Heart right ventricle (tissue), 16 donors: Measurements from ENCODE around the gene SCIN. TPM values are rescaled to one million over a fixed set of nuclear protein-coding genes. Genes with fewer than 3 reads are reported as not detected.

ENCODE experiments used
- ATAC-seq, 8 donors: fragments of 200-7000 bp; cut with Tn5 transposase; one replicate each; pipeline ENCODE4 v1.9.1; 2020; ENCODE audit warnings: mild to moderate bottlenecking in 8 of 8, moderate library complexity in 8 of 8, moderate number of reproducible peaks in 1 of 8
- DNase-seq, 2 donors: peaks; one replicate each; pipeline ENCODE4 v3.0.0-alpha.2; 2020
- H3K27ac ChIP-seq, 10 donors: fragments of 200-600 bp; sonication (generic) in 2 of 10; one replicate each; pipeline versions ENCODE4 v1.5.0 to v1.8.0; 2020 to 2022; ENCODE audit warnings: mild to moderate bottlenecking in 3 of 10
- H3K27me3 ChIP-seq, 7 donors: fragments of 200-600 bp; one replicate each; pipeline ENCODE4 v1.8.0; 2021 to 2022; ENCODE audit warnings: mild to moderate bottlenecking in 2 of 7
- H3K36me3 ChIP-seq, 9 donors: fragments of 200-600 bp; sonication (generic) in 1 of 9; one replicate each; pipeline versions ENCODE4 v1.5.0 to v1.8.0; 2020 to 2022; ENCODE audit warnings: mild to moderate bottlenecking in 2 of 9
- H3K4me1 ChIP-seq, 9 donors: fragments of 200-600 bp; sonication (generic) in 1 of 9; one replicate each; pipeline versions ENCODE4 v1.5.0 to v1.8.0; 2020 to 2022; ENCODE audit warnings: mild to moderate bottlenecking in 4 of 9
- H3K4me3 ChIP-seq, 10 donors: fragments of 200-600 bp; sonication (generic) in 2 of 10; one replicate each; pipeline versions ENCODE4 v1.5.0 to v1.8.0; 2020 to 2022; ENCODE audit warnings: mild to moderate bottlenecking in 7 of 10, moderate library complexity in 2 of 10
- H3K9me3 ChIP-seq, 11 donors: fragments of 200-600 bp in 10 of 11; sonication (generic) in 2 of 11; one replicate each; pipeline versions ENCODE4 v1.5.0 to v1.8.0; 2013 to 2022; ENCODE audit warnings: mild to moderate bottlenecking in 2 of 11, control low read depth in 1 of 11, moderate library complexity in 1 of 11
- WGBS, 2 donors: extraction: QIAGEN DNeasy Blood & Tissue Kit; methylation state at CpG; one replicate each; pipeline ENCODE4 v1.1.7; 2013; ENCODE audit warnings: inconsistent platforms in 1 of 2; 5-methylcytosine and 5-hydroxymethylcytosine counted together
- intact Hi-C, 10 donors: fragments of 100-400 bp; cut with DNase I; formaldehyde crosslinking; loops; one replicate each; pipeline versions ENCODE4 v1.11.1 to v1.14.2; 2022
- polyA plus RNA-seq, 2 donors: library from polyadenylated mRNA; stranded (reverse); fragments of 200-250 nt; gene quantifications; one replicate each; pipeline ENCODE4 v1.2.3, GENCODE V29; 2013
- total RNA-seq, 10 donors: library from RNA; stranded (reverse); fragmentation: NEBNext Ultra II Directional in 3 of 10; extraction: Animal tissue kit (Norgen Biotek cat#: 25700) in 3 of 10; gene quantifications; one replicate each; pipeline versions ENCODE4 v1.2.1 to v1.2.4, GENCODE V29; 2021 to 2023
- TF ChIP-seq, protein P1 (sequence below), 9 donors: fragments of 200-600 bp; sonication (generic) in 2 of 9; IDR thresholded peaks; one replicate each; pipeline versions ENCODE4 v1.5.0 to v1.8.0; 2021 to 2022; ENCODE audit warnings: antibody characterized with exemption in 9 of 9, mild to moderate bottlenecking in 5 of 9, moderate library complexity in 1 of 9
- donor health status: Arrhythmogenic right ventricular cardiomyopathy.
- donor health status: ischemic (EF 13 %, LVEDD 7.1; RV severe dilation, severe dysfunction).
- donor health status: healthy with polysubstance abuse.
- donor health status: DM: no; HTN: yes; CAD: no.
- donor health status: DM: no; HTN: no; CAD: no.
- donor health status: ischemic (EF 25% LVEDD 6.9; RV normal size, moderate dysfunction).
- donor health status: ischemic (EF 25% LVEDD 5.7; RV mildly dilated, moderate dysfunction).
- donor health status: healthy.
- donor health status: DM: yes; HTN: yes; CAD: no.
- donor health status: Ischemic cardiomyopathy.
- donor health status: ischemic (EF 35%, LVEDD 5.7; RV mildly dilated, moderate dysfunction).
- donor health status: nonischemic (EF 11% LVEDD 7.7; RV severe dilation, severe dysfunction).
- donor health status: DM: yes; HTN: yes; CAD: no.
- donor health status: PGD.
- donor health status: ischemic (EF 29% LVEDD 5.4; RV normal size, mild dysfunction).
- donor health status: nonischemic (EF 23%, LVEDD 6.1; RV moderate dilation, normal function).

The SCIN gene
- total and polyA plus RNA-seq, 12 donors = 0.01 to 1.5 (median 0.32) TPM; not detected in 3

DNA sequence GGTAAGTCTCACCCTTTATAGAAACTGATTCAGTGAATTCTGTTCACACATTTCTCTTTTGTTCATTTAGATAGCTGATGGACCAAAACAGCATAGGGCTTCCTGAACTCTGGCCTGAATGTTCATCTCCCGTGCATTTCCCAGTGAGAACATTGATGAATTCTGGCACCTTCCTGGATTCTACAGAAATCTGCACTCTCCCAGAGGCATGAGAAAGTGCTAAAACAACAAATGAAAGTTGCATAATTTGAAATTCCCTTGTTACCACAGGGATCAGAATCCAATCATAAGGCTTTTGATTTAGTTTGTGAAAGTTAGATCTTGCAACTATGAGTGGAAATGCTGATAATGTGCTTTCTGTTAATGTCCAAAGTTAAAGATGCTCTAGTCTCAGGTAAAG lies 29.7 kb upstream of the SCIN start:
- Histone ChIP-seq H3K27me3 (no peaks in the 10 kb centered on the region), H3K4me1 (no peaks in the 10 kb centered on the region), H3K36me3 (no peaks in the 10 kb centered on the region), H3K27ac (no peak overlapping the region), H3K9me3 (peaks cover 0 to 8% (median 0%) of the 10 kb centered on the region in 11 donors), H3K4me3 (no peak overlapping the region)
- 68 to 70% methylated on average over 1 of the region's 1 CpG for WGBS, 2 donors
- TF ChIP-seq, protein P1, sequence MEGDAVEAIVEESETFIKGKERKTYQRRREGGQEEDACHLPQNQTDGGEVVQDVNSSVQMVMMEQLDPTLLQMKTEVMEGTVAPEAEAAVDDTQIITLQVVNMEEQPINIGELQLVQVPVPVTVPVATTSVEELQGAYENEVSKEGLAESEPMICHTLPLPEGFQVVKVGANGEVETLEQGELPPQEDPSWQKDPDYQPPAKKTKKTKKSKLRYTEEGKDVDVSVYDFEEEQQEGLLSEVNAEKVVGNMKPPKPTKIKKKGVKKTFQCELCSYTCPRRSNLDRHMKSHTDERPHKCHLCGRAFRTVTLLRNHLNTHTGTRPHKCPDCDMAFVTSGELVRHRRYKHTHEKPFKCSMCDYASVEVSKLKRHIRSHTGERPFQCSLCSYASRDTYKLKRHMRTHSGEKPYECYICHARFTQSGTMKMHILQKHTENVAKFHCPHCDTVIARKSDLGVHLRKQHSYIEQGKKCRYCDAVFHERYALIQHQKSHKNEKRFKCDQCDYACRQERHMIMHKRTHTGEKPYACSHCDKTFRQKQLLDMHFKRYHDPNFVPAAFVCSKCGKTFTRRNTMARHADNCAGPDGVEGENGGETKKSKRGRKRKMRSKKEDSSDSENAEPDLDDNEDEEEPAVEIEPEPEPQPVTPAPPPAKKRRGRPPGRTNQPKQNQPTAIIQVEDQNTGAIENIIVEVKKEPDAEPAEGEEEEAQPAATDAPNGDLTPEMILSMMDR (IDR thresholded peaks at IDR 0.05) = no peak
- intact Hi-C loops = no loop called here
- DNase-seq (no peak), ATAC-seq (no peak)

DNA sequence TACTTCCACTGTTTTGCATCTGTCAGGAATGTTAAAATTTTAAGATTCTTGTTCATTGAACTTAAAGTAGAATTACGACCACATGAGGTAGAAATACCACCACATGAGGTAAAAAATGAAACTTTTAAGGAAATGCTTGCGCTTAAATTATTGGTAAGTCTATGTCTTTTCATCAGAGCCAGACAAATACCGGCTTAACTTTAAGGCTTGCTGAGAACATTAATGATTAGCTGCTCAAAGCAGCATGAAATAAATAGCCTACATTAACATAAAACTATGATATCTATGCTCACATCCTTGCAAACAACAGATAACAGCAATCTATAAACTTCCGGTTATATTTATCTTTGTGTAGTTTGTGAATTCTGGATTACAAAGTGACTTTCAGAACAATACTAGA lies 26.9 kb upstream of the SCIN start:
- peaks cover 0 to 5% (median 0%) of the 10 kb centered on the region in 11 donors for H3K9me3 ChIP-seq
- TF ChIP-seq, protein P1 (IDR thresholded peaks at IDR 0.05) = no peak
- no peaks in the 10 kb centered on the region for H3K27me3 ChIP-seq
- H3K4me3 ChIP-seq = no peak overlapping the region
- intact Hi-C loops = no loop called here
- no peaks in the 10 kb centered on the region for H3K4me1 ChIP-seq
- no peak for ATAC-seq
- no peak overlapping the region for H3K27ac ChIP-seq
- no peaks in the 10 kb centered on the region for H3K36me3 ChIP-seq
- no peak for DNase-seq
- WGBS, 2 donors = 65 to 84% methylated on average over 4 of the region's 4 CpGs

DNA sequence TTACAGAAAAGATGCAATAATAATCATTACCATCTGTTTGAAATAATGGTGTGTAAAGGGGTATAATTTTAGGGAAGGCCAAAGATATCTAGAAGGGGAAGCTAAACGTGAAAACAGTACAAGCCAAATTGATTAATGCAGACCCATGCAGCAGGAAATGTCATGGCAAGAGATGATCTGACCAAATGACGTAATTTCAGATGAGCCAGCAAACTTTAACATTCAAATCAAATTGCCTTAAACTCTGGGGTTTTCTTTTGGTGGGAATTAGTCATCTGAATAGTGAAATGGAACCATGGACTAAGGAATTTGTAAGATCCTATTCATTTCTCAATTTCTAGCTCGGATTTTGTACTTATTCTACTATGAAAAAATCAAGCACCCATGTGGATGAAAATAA lies 21.4 kb upstream of the SCIN start:
- Histone ChIP-seq H3K27ac (no peak overlapping the region), H3K36me3 (no peaks in the 10 kb centered on the region), H3K9me3 (no peaks in the 10 kb centered on the region), H3K4me1 (no peaks in the 10 kb centered on the region), H3K27me3 (no peaks in the 10 kb centered on the region), H3K4me3 (no peak overlapping the region)
- TF ChIP-seq, protein P1 (IDR thresholded peaks at IDR 0.05) = no peak
- intact Hi-C loops = no loop called here
- WGBS, 2 donors = 68 to 74% methylated on average over 3 of the region's 3 CpGs
- DNase-seq (no peak), ATAC-seq (no peak)

DNA sequence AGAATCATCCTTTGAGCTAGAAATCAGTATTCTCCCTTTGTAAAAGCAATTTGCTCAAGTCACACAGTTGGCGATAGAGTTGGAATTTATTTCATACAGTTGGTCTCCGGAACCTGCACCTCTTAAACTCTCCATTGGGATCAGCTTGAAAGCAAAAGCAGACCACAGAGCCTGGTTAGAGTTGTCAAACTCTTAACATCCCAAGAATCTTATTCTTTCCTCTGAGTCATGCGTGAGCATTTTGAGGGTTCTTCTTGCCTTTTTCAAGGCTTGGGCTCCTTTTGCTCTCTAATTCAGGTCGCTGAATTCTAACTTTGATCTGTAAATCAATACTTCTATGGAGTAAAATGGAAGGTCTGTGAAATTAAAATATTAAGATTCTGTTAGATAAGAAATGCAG lies 19.6 kb upstream of the SCIN start:
- WGBS, 2 donors = 92% methylated on average over 4 of the region's 4 CpGs
- TF ChIP-seq, protein P1 (IDR thresholded peaks at IDR 0.05) = no peak
- intact Hi-C loops = no loop called here
- Histone ChIP-seq H3K36me3 (no peaks in the 10 kb centered on the region), H3K27ac (no peak overlapping the region), H3K27me3 (no peaks in the 10 kb centered on the region), H3K9me3 (no peaks in the 10 kb centered on the region), H3K4me3 (no peak overlapping the region), H3K4me1 (no peaks in the 10 kb centered on the region)
- ATAC-seq (no peak), DNase-seq (no peak)
